ENCODE results near the gene TACR2.

Gene TACR2

DNA sequence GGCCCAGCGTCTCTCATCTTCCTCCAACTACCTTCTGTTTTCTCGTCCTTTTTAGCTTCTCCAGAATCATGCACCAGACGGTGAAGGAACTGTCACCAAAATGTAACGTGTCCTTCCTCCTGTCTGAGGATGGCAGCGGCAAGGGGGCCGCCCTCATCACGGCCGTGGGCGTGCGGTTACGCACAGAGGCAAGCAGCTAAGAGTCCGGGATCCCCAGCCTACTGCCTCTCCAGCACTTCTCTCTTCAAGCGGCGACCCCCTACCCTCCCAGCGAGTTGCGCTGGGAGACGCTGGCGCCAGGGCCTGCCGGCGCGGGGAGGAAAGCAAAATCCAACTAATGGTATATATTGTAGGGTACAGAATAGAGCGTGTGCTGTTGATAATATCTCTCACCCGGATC lies 15.8 kb downstream of the TACR2 start:
- DNase-seq: no peak

DNA sequence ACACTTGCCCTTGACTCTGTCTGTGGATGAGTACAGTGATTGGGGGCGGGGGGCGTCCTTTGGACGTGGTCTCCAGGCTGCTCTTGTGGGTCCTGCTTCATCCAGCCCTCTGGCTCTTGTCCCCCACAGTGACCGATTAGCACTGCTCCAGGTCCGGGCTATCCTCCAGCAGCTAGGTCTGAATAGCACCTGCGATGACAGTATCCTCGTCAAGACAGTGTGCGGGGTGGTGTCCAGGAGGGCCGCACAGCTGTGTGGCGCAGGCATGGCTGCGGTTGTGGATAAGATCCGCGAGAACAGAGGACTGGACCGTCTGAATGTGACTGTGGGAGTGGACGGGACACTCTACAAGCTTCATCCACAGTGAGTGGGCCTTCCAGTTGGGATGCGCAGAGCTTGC lies 18.3 kb downstream of the TACR2 start:
- no peak for DNase-seq

DNA sequence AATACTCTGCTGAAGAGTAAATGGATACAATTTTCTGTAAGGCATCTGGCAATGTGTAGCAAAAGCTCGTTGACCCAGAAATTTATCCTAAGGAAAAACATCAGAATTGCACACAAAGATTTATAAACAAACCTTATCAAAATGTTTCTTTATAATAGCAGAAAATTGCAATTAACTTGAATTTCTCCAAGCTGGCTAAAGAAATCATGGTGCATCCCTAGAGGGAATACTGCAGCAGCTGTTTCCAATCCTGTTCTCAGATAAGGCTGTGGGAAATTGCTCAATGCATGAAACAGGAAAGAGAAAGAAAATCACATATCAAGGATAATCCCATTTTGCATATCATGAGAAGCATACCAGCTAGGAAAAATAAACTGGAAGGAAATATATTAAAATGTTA lies 18.7 kb downstream of the TACR2 start:
- no peak for DNase-seq

DNA sequence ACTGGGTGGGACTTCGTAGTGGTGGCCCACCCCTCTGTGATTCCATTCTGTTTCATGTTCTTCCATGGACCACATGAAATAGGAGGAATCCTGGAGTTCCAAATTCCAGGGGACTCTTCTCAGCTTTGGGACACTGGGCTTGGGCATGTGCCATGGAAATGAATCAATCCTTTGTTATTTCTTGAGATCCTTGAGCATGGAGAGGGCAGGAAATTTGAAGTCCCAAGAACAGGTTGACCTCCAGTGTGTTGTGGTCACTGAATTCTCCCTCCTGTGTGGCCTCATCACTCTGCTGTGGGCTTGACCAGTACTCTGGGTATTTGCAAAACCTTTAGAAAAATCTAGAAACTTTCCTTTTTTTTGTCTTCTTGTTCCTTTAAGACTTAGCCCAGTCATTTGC lies 22.7 kb downstream of the TACR2 start:
- no peak for DNase-seq

DNA sequence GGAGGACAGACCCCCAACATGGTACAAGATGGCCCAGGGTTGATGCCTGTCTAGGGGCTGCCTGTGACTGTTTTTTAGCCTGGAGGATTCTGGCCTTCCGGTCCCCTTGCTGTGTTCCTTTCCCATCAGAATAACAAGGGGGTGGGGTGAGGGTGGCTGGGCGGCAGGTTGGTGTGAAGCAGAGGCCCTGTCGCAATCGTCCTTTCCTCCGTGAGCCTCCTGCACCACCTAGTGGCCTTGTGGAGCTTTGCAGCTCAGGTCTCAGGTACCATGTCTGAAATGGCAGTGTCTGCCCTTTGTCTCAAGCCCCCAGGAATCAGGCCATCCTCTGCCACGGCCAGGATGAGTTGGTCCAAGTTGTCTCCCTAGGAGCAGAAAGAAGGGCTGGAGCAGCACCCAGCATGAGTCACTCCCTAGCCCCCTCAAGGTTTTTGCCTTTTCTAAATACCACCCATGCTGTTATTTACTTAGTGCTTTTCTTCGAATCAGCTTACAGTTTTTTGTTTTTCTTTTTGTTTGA lies 24.2 kb downstream of the TACR2 start:
- peak; percentile 70 for DNase-seq

DNA sequence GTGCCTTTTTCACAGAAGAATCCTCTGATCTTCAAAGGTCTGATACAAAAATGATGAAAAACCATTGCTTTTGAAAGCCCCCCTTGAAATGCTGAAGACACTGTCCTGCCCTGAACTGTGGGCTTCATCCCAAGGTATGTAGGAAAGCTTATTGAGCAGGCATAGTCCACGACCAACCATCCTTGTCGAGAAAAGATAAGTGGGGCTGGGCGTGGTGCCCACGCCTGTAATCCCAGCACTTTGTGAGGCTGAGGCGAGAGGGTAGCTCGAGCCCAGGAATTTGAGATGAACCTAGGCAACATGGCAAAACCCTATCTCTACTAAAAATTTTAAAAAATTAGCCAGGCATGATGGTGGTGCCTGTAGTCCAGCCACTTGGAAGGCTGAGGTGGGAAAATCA lies 25.6 kb downstream of the TACR2 start:
- DNase-seq: no peak

DNA sequence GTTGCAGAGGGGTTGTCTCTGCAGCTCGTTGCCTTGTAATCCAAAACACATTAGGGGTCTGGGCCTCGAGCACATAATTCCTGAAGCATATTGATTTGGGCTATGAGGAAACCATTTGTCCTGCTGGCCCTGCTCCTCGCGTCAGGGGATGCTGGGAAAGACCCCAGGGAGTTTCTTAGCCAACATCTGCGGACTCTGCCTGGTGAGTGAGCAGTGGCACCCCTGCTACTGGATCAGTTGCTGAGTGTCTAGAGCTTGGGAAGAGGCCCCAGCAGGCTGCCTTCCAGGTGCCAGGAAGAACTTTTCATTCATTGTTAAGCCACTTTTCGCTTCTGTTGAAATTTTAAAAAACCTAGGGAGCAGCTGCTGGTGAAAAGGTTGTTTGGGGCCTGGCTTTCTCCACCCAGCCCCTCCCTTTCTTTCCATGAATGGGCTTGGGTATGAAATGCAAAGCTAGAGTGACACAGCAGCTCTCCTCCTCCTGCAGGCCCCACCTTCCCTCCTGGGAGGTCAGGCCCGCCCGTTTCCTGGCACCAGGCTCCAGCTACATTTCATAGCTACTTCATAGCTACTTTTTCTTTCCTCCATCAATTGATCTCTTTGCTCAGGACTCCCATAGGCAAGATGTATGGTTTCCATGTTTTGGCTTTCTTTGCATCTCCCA lies 26.8 kb downstream of the TACR2 start:
- DNase-seq: no peak

DNA sequence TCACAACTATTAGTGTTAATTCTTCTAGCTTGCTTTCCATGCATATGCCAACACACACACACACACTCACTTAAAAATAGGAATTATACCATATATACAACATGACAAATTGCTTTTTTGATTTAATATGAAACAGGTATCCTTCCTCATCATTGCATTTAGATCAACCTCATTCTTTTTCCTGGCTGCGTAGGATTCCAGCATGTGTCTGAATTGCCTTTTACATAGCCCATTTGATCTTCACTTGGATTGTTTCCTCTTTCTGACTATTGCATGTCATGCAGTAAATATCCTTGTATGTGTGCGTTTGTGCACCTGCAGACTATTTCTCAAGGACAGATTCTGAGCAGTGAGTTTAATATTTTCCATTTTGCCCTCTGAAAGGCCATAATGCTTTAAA lies 28.2 kb downstream of the TACR2 start:
- DNase-seq: no peak

DNA sequence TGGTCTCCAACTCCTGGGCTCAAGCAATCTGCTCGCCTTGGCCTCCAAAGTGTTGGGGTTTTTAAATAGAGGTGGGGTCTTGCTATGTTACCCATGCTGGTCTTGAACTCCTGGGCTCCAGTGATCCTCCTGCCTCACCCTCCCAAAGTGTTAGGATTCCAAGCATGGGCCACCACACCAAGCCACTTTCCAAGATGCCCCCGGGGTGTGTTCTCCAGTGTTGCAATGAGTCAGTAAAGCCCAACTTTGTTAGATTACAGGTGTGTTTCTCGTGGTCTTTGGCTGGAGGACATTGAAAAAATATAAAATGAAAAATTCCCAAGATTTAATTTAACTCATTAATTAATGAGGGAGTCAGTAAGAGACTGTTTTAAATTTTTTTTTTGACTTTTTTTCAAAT lies 29.2 kb downstream of the TACR2 start:
- DNase-seq: no peak

DNA sequence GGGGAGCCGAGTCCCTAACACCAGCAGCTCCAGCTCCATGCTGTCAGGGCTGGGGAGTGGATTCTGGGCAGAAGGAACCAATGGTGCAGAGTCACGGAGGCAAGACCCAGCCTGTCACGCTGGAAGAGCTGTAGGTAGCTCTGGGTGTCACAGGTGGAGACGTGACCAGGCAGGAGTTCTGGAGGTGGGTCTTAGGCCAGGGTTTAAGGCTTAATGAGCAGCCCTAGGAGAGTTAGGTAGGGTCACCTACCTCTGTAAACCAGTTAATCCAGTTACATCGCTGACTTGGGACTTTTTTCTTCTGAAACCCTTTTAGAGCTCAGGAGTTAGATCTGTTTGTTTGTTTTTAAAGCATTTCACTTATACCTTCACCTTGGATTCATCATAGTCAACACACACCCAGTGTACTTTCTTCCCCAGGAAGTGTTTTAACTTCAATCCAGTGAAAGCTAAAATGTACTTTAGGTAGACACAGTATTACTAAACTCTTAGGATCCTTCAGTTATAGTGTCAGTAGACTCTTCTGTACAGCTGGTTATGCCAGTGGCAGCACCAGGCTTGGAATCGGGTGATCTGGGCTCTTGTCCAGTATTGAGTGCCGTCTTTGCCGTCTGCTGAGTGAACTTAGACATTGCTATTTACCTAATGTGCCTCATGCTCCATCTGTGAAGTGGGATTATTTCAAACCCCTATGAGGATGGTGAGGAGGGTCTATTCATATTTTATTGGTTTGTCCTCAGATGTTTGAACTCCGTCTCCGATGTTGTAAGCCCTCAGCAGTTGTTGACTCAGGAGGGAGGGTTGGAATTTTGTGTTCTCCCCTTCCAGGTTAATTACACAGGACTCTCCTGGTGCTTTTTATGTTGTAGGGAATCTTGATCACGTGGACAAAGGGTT lies 31.0 kb downstream of the TACR2 start:
- DNase-seq: no peak

DNA sequence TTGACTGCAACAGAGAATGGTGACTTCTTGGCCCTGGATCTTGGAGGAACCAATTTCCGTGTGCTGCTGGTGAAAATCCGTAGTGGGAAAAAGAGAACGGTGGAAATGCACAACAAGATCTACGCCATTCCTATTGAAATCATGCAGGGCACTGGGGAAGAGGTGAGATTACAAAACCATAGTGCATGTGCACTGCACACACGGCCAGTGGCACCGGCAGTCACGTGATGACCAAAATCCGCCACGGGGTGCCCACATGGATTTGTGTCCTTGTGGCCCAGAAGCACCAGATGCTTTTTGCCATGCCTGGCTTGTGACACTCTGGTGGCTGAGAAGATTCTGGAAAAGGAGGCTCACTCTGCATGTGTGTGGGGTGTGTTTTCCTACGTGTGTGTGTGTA lies 32.4 kb downstream of the TACR2 start:
- DNase-seq: no peak

DNA sequence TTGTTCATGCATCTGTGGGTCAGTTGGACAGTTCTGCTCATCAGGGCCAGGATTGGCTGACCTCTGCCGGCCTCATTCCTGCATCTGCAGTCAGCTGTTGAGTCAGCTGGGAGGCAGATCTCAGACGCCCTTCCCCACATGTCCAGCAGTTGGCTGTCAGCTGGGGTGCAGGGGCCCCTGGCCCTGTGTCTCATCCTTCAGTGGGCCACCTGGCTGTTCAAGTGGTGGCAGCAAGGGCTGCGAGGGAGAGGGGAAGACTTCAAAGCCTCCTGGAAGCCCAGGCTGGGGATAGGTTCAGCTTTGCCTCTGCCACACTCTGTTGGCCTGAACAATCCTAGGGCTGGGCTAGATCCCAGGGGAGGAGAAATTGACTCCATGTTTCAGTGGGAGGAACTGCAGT lies 33.2 kb downstream of the TACR2 start:
- no peak for DNase-seq

DNA sequence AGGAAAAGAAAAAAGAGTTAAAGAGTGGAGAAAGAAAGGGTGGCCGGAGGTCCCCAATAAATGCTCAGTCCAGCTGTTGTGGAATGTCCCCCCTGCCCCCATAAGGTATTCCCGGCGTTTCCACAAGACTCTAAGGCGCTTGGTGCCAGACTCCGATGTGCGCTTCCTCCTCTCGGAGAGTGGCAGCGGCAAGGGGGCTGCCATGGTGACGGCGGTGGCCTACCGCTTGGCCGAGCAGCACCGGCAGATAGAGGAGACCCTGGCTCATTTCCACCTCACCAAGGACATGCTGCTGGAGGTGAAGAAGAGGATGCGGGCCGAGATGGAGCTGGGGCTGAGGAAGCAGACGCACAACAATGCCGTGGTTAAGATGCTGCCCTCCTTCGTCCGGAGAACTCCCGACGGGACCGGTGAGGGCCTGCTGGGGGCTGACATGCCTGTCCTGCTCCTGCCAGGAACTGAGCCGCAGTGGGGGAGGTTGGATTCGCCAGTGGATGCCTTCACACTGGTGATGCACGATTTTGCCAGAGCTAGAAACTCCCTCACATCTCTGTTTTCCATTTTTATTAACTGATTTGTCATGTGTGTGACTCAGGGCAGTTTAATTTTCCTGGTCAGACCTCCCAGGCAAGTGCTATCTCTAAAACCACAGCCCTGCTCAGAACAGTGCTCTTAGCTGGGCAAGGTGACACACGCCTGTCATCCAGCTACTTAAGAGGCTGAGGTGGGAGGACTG lies 34.2 kb downstream of the TACR2 start:
- no peak for DNase-seq

DNA sequence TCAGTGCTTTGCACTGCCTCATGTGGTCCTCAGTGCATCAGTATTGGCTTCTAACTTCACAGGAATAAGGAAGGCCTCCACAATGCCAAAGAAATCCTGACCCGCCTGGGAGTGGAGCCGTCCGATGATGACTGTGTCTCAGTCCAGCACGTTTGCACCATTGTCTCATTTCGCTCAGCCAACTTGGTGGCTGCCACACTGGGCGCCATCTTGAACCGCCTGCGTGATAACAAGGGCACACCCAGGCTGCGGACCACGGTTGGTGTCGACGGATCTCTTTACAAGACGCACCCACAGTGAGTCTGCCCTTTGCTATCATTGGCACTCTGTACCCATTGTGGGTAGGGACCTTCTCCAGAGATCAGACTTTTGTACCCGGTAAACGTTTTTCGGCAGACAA lies 36.9 kb downstream of the TACR2 start:
- no peak for DNase-seq

DNA sequence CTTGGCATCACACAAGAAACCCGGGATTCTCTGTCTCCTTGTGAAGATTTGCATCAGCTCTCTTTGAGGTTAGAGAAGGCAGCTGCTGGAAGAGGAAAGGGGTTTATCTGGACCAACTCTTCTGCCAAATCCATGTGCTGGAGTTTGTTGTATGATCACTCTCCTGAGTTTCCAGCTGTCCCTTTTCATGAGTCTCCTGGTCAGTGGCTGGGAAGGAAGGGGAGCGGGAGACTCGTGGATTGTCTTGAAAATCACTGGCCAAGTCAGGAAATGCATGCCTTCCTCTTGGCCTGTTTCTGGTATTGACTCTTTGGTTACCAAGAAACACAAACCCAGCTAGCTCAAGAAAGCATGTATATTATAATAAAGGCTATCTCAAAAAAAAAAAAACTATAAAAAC lies 38.8 kb downstream of the TACR2 start:
- DNase-seq: no peak

DNA sequence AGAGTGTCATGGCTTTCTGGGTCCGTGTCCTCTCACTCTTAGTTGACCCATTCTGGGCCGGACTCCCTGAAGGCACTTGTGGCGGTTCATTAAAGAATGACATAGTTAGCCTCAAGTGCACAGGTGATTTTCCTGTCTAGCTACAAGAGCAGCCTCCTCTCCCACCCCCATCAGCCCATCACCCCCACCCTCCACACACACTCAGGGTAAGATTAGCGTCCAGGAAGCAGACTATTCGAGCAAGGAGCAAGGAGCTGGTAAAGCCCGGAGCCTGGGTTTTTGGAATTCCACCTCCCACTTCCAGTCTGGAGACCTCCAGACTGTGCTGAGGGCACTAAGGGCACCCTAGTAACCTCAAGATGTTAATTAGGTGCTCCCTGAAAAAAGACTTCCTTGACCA lies 39.5 kb downstream of the TACR2 start:
- no peak for DNase-seq

DNA sequence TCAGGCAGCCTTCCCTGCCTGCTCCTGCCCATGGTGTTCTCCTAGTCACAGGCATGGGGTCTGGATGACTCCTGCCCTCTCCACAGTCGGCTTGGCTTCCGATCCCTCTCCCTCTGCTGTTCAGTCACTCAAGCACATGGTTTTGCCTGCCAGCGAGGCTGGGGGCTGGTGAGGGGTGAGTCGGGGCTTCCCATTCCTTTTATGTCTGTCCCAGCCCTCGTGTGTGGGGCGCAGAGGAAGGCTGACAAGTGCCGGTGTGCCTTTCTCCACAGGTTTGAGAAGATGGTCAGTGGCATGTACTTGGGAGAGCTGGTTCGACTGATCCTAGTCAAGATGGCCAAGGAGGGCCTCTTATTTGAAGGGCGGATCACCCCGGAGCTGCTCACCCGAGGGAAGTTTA lies 40.1 kb downstream of the TACR2 start:
- DNase-seq: no peak

DNA sequence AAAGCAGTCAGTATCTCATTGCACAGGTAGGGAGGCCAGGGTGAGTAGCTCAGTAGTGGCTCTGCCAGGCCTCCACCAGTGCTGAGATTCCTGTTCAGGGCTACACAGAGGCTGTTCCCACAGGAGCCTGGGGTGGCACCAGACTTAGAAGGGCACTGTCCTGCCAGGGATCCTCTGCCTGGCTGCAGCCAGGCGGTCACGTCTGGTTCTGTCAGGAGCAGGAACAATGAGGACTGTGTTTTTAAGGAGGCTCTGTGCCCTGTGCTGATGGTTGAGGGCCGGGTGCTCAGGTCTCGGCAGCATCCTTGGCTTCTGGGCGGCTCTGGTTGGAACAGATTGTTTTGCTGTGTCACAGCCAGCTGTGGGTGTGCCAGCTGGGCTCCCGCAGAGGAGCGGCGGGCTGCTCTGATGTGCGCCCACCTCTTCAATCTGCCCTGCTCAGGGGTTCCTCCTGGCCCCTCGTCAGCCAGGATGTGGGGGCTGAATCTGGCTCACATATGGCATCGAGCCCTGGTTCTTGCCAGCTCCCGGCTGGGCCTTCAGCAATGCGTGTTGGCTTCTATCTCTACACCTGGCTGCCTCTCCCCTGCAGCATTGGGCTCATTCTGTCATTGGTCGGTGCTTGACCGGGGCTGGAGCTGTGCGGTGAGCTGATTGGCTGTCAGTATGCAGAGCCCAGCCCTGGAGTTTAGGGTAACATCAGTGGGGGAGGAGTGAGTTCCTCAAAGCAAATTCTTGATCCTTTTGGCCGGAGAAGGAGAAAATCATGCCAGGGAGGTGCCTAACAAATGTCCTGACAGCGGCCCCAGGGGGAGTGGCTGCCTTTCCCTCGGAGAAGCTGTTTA lies 41.2 kb downstream of the TACR2 start:
- no peak for DNase-seq

DNA sequence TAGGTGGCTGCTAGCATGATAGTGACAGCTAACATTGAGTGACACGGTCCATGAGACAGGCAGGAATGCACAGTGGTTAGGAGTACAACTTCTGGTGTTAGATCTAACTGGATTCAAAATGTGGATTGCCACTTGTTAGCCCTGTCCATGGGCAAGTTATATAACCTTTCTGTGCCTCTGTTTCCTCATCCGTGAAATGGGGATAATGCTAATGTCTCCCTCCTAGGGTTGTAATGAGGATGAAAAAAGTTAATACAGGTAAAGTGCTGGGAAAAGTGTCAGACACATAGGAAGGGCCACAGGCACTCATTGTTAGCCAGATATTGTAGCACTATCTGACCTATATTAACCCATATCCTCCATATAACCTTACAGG lies 41.8 kb downstream of the TACR2 start:
- no peak for DNase-seq

DNA sequence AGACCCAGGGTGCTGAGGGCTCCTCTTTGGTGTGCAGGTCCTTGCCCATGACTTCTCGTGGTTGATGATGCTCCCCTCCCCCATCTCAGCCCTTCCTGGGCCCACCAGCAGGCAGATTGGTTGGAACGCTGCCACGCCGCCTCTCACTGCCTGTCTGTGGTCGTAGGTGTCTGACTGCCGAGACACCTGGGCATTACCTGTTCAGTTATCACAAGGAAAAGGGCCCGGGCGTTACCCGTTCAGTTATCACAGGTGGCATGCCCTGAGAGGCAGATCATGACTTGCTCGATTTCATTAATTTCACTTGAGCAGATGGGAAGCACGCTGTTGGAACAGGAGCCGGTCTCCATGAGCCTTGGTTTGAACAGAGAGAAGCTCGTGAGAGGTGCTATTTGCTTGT lies 42.5 kb downstream of the TACR2 start:
- DNase-seq: no peak

DNA sequence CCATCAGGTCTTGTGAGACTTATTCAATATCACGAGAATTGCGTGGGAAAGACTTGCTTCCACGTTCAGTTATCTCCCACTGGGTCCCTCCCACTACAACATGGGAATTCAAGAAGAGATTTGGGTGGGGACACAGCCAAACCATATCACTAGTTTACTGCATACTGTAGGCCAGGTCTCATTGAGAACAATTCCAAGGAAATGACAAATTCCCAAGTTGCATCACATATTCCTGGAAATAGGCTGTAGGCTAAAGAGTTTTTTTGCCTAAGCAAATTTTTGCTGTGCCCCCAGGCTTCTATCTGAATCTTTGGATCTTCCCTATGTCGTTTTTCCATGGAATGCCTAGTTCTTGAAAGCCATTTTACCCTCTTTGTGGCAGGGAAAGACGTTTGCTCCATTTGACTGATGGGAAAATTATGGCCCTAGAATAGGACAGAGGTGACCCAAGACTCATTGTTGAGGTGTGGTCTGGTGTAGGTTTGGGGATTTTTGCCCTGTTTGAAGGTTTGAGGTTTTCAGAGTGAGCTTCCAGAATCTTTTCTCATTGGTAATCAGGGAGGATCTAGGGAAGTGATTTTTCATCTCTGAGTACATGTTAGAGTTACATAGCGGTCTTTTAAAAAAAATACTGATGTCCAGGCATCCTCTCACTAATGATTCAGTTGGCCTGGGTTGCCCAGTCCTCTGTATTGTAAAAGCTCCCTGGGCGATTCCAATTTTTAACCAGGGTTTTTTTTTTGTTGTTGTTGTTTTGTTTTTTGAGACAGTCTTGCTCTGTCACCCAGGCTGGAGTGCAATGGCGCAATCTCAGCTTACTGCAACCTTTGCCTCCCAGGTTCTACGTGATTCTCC lies 44.4 kb downstream of the TACR2 start:
- DNase-seq: no peak

DNA sequence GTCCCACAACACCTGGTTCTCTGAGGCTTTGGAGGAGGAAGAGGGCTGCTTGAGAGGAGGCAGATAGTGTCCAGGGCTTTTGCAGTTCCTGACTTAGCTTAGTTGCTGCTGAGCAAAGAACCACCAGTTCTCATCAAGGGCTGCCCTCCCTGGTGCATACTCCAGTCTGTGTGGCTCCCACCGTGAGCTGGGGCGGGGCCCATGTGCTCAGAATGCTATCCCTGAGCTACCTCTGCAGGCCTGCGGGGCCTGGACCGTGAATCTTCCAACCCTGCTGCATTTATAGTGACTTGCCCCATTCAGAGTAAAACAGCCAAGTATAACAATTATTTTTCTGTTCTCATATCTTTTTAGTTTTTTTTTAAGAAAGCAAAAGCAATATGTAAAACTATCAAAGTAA lies 49.2 kb downstream of the TACR2 start:
- no peak for DNase-seq
